Activated naive CD8-positive, alpha-beta T cell (primary cell): ENCODE data around the gene ATG16L1.

Source experiments
- H3K27ac Mint-ChIP-seq: one replicate; pipeline ENCODE4 v1.8.0; 2021; ENCODE audit warnings: mixed read lengths
- H3K27me3 Mint-ChIP-seq: one replicate; pipeline ENCODE4 v1.8.0; 2021; ENCODE audit warnings: mixed read lengths
- H3K36me3 Mint-ChIP-seq: one replicate; pipeline ENCODE4 v1.8.0; 2021; ENCODE audit warnings: mixed read lengths
- H3K4me1 Mint-ChIP-seq: one replicate; pipeline ENCODE4 v1.8.0; 2021; ENCODE audit warnings: low read depth, mixed read lengths
- H3K4me3 Mint-ChIP-seq: one replicate; pipeline ENCODE4 v1.8.0; 2021; ENCODE audit warnings: mild to moderate bottlenecking, mixed read lengths
- H3K9me3 Mint-ChIP-seq: one replicate; pipeline ENCODE4 v1.8.0; 2021; ENCODE audit warnings: low read depth, mixed read lengths

ATG16L1 gene

DNA sequence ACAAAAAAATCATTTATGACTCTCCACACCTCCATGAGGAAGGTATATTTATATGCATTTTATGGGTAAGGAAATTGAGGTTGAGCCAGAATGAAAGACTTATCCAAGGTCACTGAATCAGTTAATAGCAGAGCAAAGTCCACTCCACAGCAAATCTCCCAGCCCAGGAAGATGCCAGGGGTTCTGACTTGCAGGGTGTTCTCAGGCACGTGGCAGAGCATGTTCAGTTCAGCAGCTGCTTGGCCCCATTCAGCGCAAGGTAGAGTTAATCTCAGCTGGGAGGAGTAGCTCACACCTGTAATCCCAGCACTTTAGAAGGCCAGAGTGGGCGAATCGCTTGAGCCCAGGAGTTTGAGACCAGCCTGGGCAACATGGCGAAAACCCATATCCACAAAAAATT, 85.1 kb downstream of the ATG16L1 start:
- peaks cover 6% of the 10 kb centered on the region for H3K36me3 Mint-ChIP-seq
- no peak overlapping the region for H3K27ac Mint-ChIP-seq
- no peaks in the 10 kb centered on the region for H3K9me3 Mint-ChIP-seq
- no peak overlapping the region for H3K4me3 Mint-ChIP-seq
- H3K4me1 Mint-ChIP-seq: peaks cover 42% of the 10 kb centered on the region
- H3K27me3 Mint-ChIP-seq: no peaks in the 10 kb centered on the region

DNA sequence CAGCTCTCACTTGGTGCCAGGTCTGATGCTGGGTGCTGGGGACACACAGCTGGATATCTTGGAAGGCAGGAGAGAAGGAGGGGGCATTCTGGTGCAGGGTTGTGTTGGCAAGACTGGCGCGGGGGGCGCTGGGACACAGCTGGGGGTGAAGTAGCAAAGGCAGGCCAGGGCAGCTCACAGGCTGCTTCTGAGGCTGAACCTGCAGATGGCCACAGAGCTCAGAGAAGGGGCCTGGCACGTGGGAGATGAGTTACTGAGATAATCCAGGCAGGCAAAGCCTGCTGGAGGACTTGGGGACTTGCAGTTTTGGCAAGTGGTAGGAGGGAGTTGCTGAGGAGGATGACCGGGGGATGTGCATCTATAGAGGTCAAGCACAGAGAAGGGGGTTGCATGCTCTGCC, 86.6 kb downstream of the ATG16L1 start:
- Mint-ChIP-seq H3K27me3 (no peaks in the 10 kb centered on the region), H3K4me1 (peaks cover 32% of the 10 kb centered on the region), H3K36me3 (peaks cover 2% of the 10 kb centered on the region), H3K9me3 (no peaks in the 10 kb centered on the region), H3K27ac (peak overlapping the region; percentile 66), H3K4me3 (no peak overlapping the region)

DNA sequence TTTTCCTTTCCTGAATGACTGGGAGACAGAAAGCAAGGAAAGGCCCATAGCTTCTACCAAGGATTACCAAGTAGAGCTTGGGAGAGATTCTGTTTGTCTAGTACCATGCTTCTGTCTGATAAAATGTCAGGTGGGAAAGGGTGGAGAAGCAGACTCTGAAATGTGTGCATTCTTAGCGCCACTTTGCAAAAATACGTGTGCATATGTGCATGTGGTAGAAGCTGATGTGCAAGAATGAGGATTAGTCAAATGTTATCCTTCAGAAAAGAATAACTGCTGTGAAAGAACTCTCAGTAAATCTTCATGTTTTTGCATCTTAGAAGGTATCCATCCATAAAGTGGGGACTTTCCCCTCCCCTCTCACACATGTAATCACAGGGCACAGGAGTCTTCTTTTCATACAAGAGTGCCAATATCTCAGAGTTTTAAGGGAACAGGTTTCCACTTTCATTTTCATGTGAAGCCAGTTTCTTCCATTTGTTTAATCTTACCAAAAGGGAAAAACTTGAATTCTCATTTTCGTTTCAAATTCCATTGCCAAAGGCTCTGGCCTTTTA, 87.4 kb downstream of the ATG16L1 start:
- H3K36me3 Mint-ChIP-seq: peaks cover 2% of the 10 kb centered on the region
- H3K4me3 Mint-ChIP-seq: no peak overlapping the region
- no peaks in the 10 kb centered on the region for H3K27me3 Mint-ChIP-seq
- no peaks in the 10 kb centered on the region for H3K9me3 Mint-ChIP-seq
- H3K4me1 Mint-ChIP-seq: peaks cover 24% of the 10 kb centered on the region
- no peak overlapping the region for H3K27ac Mint-ChIP-seq

DNA sequence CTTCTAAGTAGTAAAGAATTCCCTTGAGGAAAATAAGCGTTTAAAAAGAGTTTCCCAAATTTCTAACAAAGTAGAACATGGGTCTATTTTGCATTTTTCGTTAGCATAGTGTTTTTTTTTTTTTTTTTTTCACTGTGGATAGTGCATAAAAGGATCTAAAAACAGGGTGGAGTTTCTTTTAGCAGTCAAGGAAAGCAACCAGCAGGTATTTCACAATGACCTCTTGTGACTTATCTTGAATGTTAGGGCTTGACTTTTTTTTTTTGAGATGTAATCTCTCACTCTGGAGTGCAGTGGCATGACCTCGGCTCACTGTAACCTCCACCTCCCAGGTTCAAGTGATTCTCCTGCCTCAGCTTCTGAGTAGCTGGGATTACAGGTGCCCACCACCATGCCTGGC, 88.0 kb downstream of the ATG16L1 start:
- peaks cover 2% of the 10 kb centered on the region for H3K36me3 Mint-ChIP-seq
- peaks cover 23% of the 10 kb centered on the region for H3K4me1 Mint-ChIP-seq
- no peaks in the 10 kb centered on the region for H3K9me3 Mint-ChIP-seq
- H3K27me3 Mint-ChIP-seq: no peaks in the 10 kb centered on the region
- no peak overlapping the region for H3K4me3 Mint-ChIP-seq
- H3K27ac Mint-ChIP-seq: no peak overlapping the region

DNA sequence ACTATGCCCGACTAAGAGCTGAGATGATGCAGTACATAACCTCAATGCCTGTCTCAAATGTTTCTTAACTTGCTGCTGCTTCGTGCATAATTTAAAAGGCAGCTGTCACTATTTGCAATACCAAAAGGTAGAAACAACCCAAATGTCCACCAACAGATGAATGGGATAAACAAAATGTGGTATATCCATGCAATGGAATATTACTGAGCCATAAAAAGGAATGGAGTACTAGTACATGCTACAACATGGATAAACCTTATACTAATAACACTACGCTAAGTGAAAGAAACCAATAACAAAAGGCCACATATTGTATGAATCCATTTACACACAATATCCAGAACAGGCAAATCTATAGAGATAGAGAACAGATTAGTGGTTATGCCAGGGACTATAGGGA, 89.8 kb downstream of the ATG16L1 start:
- Mint-ChIP-seq H3K27me3 (no peaks in the 10 kb centered on the region), H3K27ac (no peak overlapping the region), H3K4me1 (peaks cover 12% of the 10 kb centered on the region), H3K36me3 (no peaks in the 10 kb centered on the region), H3K9me3 (no peaks in the 10 kb centered on the region), H3K4me3 (no peak overlapping the region)

DNA sequence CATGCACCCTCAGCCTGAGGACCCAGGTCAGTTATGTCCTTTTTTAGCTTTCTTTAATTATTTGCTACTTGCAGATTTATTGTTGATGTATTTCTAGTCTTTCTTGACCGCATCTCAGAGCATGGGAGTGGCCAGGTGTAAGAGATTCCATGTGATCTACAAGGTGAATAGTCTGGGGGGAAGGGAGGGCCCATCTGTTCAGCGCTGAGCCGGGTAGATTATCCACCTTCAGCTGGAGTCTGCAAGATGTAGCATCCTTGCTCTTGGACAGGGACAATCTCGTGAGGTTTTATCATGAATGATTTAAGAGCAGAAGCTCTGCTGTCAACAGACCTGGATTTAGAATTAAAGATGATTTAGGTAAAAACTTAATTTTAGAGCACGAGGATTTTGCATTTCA, 90.8 kb downstream of the ATG16L1 start:
- Mint-ChIP-seq H3K27ac (no peak overlapping the region), H3K4me1 (peaks cover 12% of the 10 kb centered on the region), H3K4me3 (no peak overlapping the region), H3K9me3 (no peaks in the 10 kb centered on the region), H3K27me3 (no peaks in the 10 kb centered on the region), H3K36me3 (no peaks in the 10 kb centered on the region)

DNA sequence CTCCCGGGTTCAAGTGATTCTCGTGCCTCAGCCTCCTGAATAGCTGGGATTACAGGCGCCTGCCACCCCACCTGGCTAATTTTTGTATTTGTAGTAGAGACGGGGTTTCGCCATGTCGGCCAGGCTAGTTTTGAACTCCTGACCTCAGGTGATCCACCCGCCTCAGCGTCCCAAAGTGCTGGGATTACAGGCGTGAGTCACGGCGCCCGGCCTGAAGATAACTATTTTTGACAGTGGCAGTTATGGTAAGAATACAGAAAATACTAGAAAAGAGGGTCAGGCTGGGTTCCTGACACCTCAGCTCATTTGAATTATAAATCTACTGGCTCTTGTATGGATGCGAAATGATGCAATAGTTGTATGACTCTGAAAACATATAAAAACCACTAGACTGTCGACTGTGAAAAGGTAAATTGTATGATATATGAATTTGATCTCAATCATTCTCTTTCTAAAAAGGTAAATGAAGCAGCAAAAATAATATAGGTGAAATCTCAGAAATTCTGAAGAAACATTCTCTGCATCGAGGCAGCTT, 91.8 kb downstream of the ATG16L1 start:
- H3K27ac Mint-ChIP-seq: no peak overlapping the region
- no peaks in the 10 kb centered on the region for H3K27me3 Mint-ChIP-seq
- peaks cover 9% of the 10 kb centered on the region for H3K4me1 Mint-ChIP-seq
- no peaks in the 10 kb centered on the region for H3K9me3 Mint-ChIP-seq
- no peaks in the 10 kb centered on the region for H3K36me3 Mint-ChIP-seq
- H3K4me3 Mint-ChIP-seq: no peak overlapping the region
